GM12873 (cell line): ENCODE results near the gene CAPG.

ENCODE experiments used
- TF ChIP-seq, protein P1 (sequence below): IDR thresholded peaks from 2 replicates; pipeline ENCODE4 v1.5.1; 2012; ENCODE audit warnings: low read depth, mild to moderate bottlenecking, moderate library complexity, low read length, control low read depth; ENCODE audit not compliant: insufficient read depth; ENCODE audit errors: missing control alignments

The CAPG gene

GRCh38 chr2:85422072-85422457, 11.9 kb upstream of the CAPG start:
- TF ChIP-seq, protein P1, sequence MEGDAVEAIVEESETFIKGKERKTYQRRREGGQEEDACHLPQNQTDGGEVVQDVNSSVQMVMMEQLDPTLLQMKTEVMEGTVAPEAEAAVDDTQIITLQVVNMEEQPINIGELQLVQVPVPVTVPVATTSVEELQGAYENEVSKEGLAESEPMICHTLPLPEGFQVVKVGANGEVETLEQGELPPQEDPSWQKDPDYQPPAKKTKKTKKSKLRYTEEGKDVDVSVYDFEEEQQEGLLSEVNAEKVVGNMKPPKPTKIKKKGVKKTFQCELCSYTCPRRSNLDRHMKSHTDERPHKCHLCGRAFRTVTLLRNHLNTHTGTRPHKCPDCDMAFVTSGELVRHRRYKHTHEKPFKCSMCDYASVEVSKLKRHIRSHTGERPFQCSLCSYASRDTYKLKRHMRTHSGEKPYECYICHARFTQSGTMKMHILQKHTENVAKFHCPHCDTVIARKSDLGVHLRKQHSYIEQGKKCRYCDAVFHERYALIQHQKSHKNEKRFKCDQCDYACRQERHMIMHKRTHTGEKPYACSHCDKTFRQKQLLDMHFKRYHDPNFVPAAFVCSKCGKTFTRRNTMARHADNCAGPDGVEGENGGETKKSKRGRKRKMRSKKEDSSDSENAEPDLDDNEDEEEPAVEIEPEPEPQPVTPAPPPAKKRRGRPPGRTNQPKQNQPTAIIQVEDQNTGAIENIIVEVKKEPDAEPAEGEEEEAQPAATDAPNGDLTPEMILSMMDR = no peak

- TF ChIP-seq, protein P1 = no peak
These were observed 11.3 kb upstream of the CAPG start for GRCh38 chr2:85421260-85422071.

DNA sequence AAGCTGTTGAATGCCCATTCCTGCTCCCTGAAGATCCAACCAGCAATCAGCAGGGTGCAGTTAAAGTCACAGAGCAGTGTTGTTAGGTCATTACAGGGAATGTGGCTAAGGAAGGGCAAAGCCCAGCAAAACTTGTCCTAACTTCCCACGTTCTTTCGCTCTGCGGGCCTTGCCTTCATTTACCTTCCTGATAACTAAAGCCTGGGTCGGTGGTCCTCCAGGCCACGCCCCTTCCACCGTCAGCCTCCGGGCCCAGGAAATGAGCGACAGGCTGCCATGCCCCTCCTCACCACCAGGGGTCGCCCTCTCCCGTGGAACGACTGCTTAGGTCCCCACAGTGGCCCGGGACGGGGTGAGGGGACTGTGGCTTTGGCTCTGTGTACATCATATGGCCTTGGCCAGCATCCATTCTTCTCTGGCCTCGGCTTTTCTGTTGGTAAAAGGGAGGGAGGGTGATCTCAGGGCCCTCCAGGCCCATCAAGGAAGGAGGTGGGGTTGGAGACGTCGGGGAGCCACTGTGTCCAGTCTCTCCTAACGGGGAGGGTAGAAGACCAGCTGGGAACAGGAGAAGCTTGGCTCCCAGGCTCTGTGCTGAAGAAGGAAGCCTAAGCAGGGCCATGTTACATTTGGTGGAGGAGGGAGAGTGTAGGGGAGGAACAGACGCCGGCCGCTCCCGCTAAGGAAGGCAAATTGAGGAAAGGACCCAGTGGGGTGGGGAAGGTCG, 10.5 kb upstream of the CAPG start:
- TF ChIP-seq, protein P1 = peak; percentile 99

- TF ChIP-seq, protein P1 = no peak
These were observed 9.0 kb upstream of the CAPG start for GRCh38 chr2:85419009-85419675.

- TF ChIP-seq, protein P1 = no peak
These were observed 8.2 kb upstream of the CAPG start, which contains the start of gene SH2D6 for GRCh38 chr2:85418132-85419008. SH2D6 (plus strand) TSS chr2:85418714; CDS start chr2:85429466, 10,752 bp downstream.

- TF ChIP-seq, protein P1 = no peak
These were observed 5.9 kb upstream of the CAPG start for GRCh38 chr2:85415980-85416650.
